ENCODE data around the gene SMIM44. TPM values are rescaled to one million over a fixed set of nuclear protein-coding genes. Genes with fewer than 3 reads are reported as not detected.
A peak's percentile ranks its signal among the peaks of the same experiment; 100 is the strongest.

Gene SMIM44
- total RNA-seq, 1 experiment from 2014 or later, result not detected

GRCh38 chr19:3506384-3507340 is 23.4 kb upstream of the SMIM44 start:
- no peak for DNase-seq (ENCODE audit: low read depth)
- in situ Hi-C loops (cut with HindIII; ENCODE audit: low pct_unique_long_range_greater_than_20kb, low sequenced_read_pairs), result no loop called here

GRCh38 chr19:3505598-3506383 is 22.6 kb upstream of the SMIM44 start, which contains the start of gene FZR1:
Gene FZR1, plus strand, starts transcription at chr19:3506311. Its CDS starts 16,679 bp downstream, at chr19:3522990.
- in situ Hi-C loops (cut with HindIII; ENCODE audit: low pct_unique_long_range_greater_than_20kb, low sequenced_read_pairs), result no loop called here
- DNase-seq (ENCODE audit: low read depth), result peak; percentile 93

DNA sequence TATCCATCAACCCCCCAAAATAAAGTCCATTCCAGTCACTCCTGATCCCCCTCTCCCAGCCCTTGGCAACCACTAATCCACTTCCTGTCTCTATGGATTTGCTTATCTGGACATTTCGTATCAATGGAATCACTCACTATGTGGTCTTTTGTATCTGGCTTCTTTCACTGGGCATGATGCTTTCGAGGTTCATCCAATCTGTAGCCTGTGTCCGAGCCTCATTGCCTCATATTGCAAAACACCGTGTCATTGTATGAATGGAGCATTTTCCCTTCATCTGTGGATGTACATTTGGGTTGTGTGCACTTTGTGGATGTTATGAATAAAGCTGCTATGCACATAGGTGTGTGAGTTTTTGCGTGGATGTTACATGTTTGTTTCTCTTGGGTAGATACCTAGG is 21.5 kb upstream of the SMIM44 start:
- DNase-seq (ENCODE audit: low read depth), result no peak
- in situ Hi-C loops (cut with HindIII; ENCODE audit: low pct_unique_long_range_greater_than_20kb, low sequenced_read_pairs), result no loop called here

DNA sequence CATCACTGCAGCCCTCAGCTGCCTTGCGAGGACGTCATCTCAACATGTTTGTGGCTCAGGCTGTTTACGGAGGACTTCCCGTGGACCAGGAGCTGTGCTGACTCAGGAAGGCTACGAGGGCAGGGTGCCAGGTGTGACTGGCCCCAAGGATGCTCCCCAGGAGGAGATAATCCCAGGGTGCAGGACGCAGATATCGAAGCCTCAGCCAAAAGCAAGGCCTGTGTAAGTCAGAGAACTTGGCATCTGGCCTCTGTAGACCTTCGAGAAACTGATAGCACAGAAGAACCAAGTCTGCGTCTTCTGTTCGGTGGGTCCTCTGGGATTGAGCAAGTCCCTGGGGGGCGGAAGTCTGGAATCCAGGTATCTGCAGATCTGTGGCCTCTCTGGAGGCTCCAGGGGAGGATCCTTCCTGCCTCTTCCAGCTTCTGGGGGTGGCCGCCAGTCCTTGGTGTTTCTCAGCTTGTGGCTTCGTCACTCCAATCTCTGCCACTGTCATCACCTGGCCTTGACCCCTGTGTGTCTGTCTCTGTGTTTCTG is 19.9 kb upstream of the SMIM44 start:
- in situ Hi-C loops (cut with HindIII; ENCODE audit: low pct_unique_long_range_greater_than_20kb, low sequenced_read_pairs), result no loop called here

DNA sequence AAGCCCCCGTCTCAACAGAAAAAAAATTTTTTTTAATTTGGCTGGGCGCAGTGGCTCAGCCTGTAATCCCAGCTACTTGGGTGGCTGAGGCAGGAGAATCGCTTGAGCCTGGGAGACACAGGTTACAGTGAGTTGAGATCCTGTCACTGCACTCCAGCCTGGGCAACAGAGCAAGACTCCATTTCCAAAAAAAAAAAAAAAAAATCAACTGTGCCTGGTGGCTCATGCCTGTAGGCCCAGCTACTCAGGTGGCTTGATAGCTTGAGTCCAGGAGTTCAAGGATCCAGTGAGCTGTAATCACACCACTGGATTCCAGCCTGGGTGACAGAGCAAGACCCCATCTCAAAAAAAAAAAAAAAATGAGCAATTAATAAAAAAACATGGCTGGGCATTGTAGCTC is 18.5 kb upstream of the SMIM44 start:
- in situ Hi-C loops (cut with HindIII; ENCODE audit: low pct_unique_long_range_greater_than_20kb, low sequenced_read_pairs), result no loop called here
- no peak for DNase-seq (ENCODE audit: low read depth)

More for the DNA sequence above, 19.9 kb upstream of the SMIM44 start:
- DNase-seq (ENCODE audit: low read depth), result no peak

DNA sequence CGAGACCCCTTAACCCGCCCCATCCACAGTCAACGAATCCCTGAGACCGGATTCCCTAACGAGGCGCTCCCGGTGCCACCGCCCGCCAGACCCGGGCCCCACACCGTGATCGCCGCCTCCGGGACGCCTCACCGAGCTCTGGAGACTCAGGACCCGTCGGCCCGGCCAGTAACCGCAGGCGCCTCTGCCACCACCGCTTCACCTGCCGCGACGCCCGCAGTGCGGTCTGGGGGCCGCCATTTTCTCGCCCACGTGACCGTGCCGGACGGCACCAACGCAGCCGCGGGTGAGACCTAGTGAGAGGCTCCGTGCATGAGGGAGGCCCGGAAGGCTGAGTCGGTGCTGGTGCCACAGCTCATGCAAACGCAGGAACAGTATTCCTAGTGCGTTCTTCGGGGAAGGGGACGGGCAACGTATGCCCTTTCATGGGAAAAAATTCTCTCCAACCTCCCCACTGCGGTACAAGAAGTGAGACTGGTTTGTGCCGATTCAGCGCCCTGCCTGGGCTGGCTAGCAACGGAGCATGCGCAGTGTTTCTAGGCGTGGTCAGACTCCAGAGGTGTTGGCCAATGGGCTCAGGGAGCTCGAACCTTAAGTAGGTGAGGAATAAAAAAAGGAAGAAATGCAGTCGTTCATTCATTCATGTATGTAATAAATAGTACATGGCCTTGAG is 17.3 kb upstream of the SMIM44 start, which contains the start of gene DOHH:
TSS of gene DOHH (minus strand) at position 246 of the 673 bp plus-strand sequence. CDS start 3,860 bp downstream, outside the sequence.
- in situ Hi-C loops (cut with HindIII; ENCODE audit: low pct_unique_long_range_greater_than_20kb, low sequenced_read_pairs), result no loop called here
- DNase-seq (ENCODE audit: low read depth), result peak; percentile 85

DNA sequence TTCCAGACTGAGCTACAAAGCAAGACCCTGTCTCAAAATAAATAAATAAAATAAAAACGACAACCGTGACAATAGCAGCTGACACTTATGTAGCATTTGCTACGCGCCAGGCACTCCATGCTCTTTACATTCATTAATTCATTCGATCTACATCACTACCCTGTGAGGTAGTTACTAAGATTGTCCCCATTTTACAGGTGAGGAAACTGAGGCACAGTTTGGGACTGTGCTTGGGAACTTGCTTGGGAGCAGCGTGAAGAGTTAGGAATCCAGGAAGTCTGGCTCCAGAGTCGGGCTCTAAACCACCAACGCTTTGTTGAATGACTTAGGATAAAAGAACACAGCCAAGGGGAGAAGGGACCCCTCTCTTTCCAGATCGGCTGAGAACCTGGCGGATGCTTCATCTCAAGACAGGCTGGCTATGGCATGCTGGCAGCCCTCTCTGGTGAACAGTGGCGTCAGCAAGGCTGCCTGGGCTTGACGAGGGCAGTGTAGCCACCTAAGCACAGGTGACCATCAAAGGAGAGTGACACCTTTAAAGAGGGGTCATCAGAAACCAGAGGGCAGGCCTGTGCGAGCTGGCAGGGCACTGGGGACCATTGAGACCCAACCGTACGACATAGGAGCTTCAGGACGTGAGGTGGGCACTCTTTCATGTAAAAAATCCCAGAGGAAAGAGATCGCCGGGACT is 16.6 kb upstream of the SMIM44 start:
- DNase-seq (ENCODE audit: low read depth), result no peak
- in situ Hi-C loops (cut with HindIII; ENCODE audit: low pct_unique_long_range_greater_than_20kb, low sequenced_read_pairs), result no loop called here

DNA sequence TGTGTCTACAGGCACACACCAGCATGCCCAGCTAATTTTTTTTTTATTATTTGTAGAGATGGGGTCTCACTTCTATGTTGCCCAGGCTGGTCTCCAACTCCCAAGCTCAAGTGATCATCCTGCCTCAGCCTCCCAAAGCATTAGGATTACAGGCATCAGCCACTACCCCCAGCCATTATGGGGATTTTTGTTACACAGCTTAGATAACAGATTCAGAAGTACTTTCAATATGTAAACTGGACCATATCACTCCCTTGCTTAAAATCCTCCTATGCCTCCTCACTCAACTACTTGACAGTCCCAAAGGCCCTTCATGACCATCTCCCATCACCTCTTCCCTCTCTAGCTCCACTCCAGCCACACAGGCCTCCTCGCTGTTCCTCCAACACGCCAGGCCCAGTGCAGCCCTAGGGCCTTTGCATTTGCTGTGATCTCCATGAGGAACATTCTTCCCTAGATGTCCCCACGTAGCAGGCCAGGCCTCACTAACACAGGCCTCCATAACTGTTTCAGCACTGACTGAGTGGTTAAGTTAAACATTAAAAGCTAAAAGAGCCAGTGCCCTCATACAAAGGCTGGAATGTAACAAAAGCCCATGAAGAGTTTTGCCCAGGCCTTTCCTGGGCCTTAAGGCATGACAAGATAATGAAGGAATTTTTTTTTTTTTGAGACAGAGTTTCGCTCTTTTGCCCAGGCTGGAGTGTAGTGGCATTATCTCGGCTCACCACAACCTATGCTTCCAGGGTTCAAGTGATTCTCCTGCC is 14.7 kb upstream of the SMIM44 start:
- in situ Hi-C loops (cut with HindIII; ENCODE audit: low pct_unique_long_range_greater_than_20kb, low sequenced_read_pairs), result no loop called here
- no peak for DNase-seq (ENCODE audit: low read depth)

DNA sequence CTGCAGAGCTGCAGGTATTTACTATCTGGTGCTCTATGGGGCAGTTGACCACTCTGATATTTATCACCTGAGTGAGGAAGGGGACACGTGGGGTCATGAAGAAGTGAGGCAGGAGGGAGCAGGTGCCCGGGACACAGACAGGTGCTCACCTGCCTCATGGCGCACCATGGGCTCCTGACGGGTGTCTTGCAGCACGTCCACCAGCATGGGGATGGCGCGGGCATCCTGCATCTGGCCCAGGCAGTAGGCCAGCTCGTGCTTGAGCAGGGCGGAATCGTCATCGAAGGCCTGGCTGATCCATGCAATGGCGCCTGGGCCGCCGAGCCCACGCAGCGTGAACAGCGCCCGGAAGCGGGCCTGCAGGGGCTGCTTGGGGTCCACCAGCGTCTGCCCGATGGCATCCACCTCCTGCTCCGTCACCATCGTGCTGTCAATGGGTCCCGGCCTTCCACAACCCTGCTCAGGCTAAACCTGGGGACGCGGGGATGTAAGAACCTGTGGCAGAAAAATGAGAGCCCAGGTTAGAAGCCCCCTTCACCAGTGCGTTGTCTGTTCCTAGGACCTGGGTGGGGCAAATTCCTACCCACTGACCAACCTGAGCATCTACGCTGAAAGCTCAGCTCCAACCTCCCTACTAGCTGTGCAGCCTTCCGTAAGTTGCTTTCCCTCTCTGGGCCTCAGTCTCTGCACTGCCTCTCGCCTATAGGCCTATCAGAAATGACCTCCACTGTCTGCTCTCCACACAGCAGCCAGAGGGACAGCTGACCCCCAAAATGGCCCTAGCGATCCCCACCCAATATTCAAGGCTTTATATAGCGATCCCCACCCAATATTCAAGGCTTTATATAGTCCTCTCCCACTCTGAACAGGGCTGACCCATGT is 13.4 kb upstream of the SMIM44 start:
- in situ Hi-C loops (cut with HindIII; ENCODE audit: low pct_unique_long_range_greater_than_20kb, low sequenced_read_pairs), result no loop called here
- DNase-seq (ENCODE audit: low read depth), result no peak

DNA sequence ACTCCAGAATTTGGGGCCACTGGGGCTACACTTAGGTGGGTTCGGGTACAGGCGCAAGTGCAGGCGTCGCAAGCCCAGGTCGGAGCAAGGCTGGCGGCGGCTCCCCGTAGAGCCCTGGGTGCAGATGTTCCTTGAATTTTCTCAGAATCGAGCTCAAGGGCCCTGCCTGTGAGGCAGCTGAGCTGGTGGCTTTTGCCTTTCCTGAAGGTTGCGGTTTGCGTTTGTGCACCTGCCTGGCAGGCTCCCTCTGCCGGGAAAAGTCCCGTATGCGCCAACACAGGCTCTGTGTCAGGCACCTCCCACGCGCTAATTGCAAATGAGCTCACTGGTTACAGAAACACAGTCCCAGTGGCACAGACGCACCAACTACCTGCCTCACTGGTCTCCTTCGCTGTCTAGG is 11.3 kb upstream of the SMIM44 start:
- in situ Hi-C loops (cut with HindIII; ENCODE audit: low pct_unique_long_range_greater_than_20kb, low sequenced_read_pairs), result no loop called here
- no peak for DNase-seq (ENCODE audit: low read depth)

DNA sequence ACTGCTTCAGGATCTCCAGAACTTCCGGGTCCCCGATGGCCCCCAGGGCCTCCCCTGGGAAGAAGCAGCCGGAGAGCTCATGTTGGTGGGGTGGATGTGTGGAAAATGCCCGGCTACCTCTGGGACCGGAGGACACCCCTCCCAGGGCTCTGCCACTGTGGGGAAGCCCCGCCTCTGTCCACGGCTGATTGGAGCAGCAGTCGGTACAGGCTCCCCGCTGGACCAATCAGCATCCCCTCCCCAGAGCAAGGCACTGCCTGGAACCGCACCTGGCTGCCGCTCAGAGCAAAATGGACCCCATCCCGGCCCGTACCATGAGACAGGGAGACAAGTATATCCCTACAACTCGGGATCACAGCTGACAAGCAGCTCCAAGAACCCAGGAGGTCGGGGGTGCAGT is 10.8 kb upstream of the SMIM44 start:
- in situ Hi-C loops (cut with HindIII; ENCODE audit: low pct_unique_long_range_greater_than_20kb, low sequenced_read_pairs), result no loop called here
- DNase-seq (ENCODE audit: low read depth), result no peak

DNA sequence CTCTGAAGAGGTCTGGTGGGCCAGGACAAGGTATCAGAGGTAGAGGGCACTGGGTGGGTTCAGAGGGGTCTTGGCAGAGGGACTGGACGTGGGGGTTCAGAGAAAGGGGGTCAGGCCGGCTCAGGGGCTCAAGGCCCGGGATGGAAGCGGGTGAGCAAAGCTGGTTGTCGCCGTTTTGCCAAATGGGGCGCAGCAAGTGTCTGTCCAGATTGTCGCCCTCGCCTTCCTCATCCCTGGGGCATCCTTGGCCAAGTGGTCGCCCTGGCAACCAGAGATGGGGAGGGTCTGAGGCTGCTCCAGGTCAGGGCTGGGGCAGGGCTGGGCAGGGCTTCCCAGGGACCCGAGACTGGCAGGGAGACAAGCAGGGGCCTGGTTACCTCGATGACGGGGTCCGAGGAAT is 10.4 kb upstream of the SMIM44 start:
- DNase-seq (ENCODE audit: low read depth), result no peak
- in situ Hi-C loops (cut with HindIII; ENCODE audit: low pct_unique_long_range_greater_than_20kb, low sequenced_read_pairs), result no loop called here

DNA sequence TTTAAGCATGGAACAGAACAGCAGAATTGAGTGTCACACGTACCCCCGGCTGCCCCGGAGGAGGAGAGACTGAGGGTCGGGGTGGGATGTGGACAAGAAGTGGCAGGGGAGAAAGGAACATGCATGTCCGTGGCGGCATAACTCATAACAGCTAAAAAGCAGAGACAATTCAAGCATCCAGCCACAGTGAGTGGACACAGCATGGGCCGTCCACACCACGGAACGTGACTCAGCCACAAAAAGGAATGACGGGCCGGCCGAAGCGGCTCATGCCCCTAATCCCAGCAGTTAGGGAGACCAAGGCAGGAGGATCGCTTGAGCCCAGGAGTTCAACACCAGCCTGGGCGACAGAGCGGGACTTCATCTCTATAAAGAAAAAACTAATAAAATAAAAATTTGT is 9.7 kb upstream of the SMIM44 start:
- no peak for DNase-seq (ENCODE audit: low read depth)
- in situ Hi-C loops (cut with HindIII; ENCODE audit: low pct_unique_long_range_greater_than_20kb, low sequenced_read_pairs), result no loop called here

- DNase-seq (ENCODE audit: low read depth), result no peak
- in situ Hi-C loops (cut with HindIII; ENCODE audit: low pct_unique_long_range_greater_than_20kb, low sequenced_read_pairs), result no loop called here
These were observed 9.0 kb upstream of the SMIM44 start for GRCh38 chr19:3492131-3492839.

- in situ Hi-C loops (cut with HindIII; ENCODE audit: low pct_unique_long_range_greater_than_20kb, low sequenced_read_pairs), result no loop called here
These were observed 8.3 kb upstream of the SMIM44 start for GRCh38 chr19:3491396-3492119.

More at GRCh38 chr19:3491396-3492119, 8.3 kb upstream of the SMIM44 start:
- no peak for DNase-seq (ENCODE audit: low read depth)
